K562 (cell line): ENCODE measurements around the gene ARHGAP18. TPM values are rescaled to one million over a fixed set of nuclear protein-coding genes. Genes with fewer than 3 reads are reported as not detected.

Experiments used
- ARID1B ChIP-seq: fragments of 450-650 bp; IDR thresholded peaks from 2 replicates; pipeline ENCODE4 v1.6.1; 2016; ENCODE audit warnings: antibody characterized with exemption, mild to moderate bottlenecking, inconsistent platforms
- CUX1 ChIP-seq: fragments of 200-800 bp; sonication (Bioruptor generic); IDR thresholded peaks from 2 replicates; pipeline ENCODE4 v1.6.1; 2016; ENCODE audit warnings: missing genetic modification characterization, missing compliant biosample characterization
- ELF1 ChIP-seq: fragments of 200-800 bp; sonication (Bioruptor generic); IDR thresholded peaks from 2 replicates; pipeline ENCODE4 v1.6.1; 2016; ENCODE audit warnings: missing genetic modification characterization, missing compliant biosample characterization
- ELK1 ChIP-seq: sonication (generic); formaldehyde crosslinking; IDR thresholded peaks from 2 replicates; pipeline ENCODE4 v1.8.1; 2022; ENCODE audit warnings: missing genetic modification reagents
- ETS1 ChIP-seq: conservative IDR thresholded peaks from 2 replicates; pipeline ENCODE4 v1.6.1; 2011; ENCODE audit warnings: low read depth, mild to moderate bottlenecking, low read length; ENCODE audit not compliant: control insufficient read depth
- FOSL1 ChIP-seq: fragments of 200-800 bp; sonication (Bioruptor generic); conservative IDR thresholded peaks from 2 replicates; pipeline ENCODE4 v1.6.1; 2016; ENCODE audit warnings: missing genetic modification characterization, missing compliant biosample characterization
- MCM3 ChIP-seq: fragments of 450-650 bp; IDR thresholded peaks from 2 replicates; pipeline ENCODE4 v1.6.1; 2016
- RCOR1 ChIP-seq, 2 experiments: IDR thresholded peaks; 2 replicates each; pipeline ENCODE4 v1.6.1; 2012; ENCODE audit warnings: low read depth in 2 of 2, low read length in 2 of 2, borderline replicate concordance in 1 of 2, improper control_type of control experiment in 1 of 2
- ZBTB40 ChIP-seq, 2 experiments: fragments of 450-650 bp in 1 of 2; sonication (generic) in 1 of 2; formaldehyde crosslinking in 1 of 2; IDR thresholded peaks; 2 replicates each; pipeline versions ENCODE4 v1.7.1 to v1.9.0; 2016 to 2022; ENCODE audit warnings: inconsistent platforms in 1 of 2, mild to moderate bottlenecking in 1 of 2, missing genetic modification reagents in 1 of 2
- polyA plus RNA-seq, 8 experiments: library from polyadenylated mRNA; depleted of rRNA in 4 of 8; stranded (reverse) in 5 of 8; unstranded in 3 of 8; fragments of >200 nt; fragmentation: Nextera tagmentation in 2 of 8; fragmentation: Illumina TruSeq in 1 of 8; extraction: Ambion mirVana in 2 of 8; extraction: Trizol in 1 of 8; gene quantifications; 2 replicates each; pipeline versions ENCODE4 v1.2.1 to v1.2.3, GENCODE V29; 2011 to 2014; ENCODE audit warnings: inconsistent platforms in 1 of 8, missing spikeins in 1 of 8
- total RNA-seq, 7 experiments: library from RNA; depleted of rRNA in 6 of 7; stranded (reverse); fragments of >200 nt in 6 of 7; fragmentation: Illumina TruSeq in 2 of 7; extraction: Trizol in 2 of 7; gene quantifications; 2 replicates each; pipeline versions ENCODE4 v1.2.1 to v1.2.3, GENCODE V29; 2011 to 2021; ENCODE audit warnings: low replicate concordance in 1 of 7

The ARHGAP18 gene
- total and polyA plus RNA-seq, 9 of the 15 experiments (the other 6 are each of a cell fraction or from before 2014, with no cell fraction given), result 13.3 to 29.7 (median 21.1) TPM

GRCh38 chr6:129748212-129748900, 38.4 kb upstream of the ARHGAP18 start (continued):
- TF ChIP-seq ELK1 (CRISPR knock-in tag) (no peak), ZBTB40 (IDR thresholded peaks at IDR 0.05) (peak; percentile 18; the same call in 1 of the 2 replicates), ZBTB40 (CRISPR knock-in tag; IDR thresholded peaks at IDR 0.05) (no peak), CUX1 (CRISPR knock-in tag) (no peak), FOSL1 (peak; percentile 55; the same call in 1 of the 2 replicates), ARID1B (peak; percentile 64; the same call in 1 of the 2 replicates), RCOR1 (IDR thresholded peaks at IDR 0.05; ENCODE audit: borderline replicate concordance in 1 of 2, low read depth in 2 of 2, low read length in 2 of 2) (peak in 1 of 2 experiments; percentile 90; a peak in 2 of 4 replicates), ETS1 (no peak), ELF1 (tag) (peak; percentile 78), MCM3 (no peak)
